ENCODE measurements around the gene JUN.

Gene JUN

DNA sequence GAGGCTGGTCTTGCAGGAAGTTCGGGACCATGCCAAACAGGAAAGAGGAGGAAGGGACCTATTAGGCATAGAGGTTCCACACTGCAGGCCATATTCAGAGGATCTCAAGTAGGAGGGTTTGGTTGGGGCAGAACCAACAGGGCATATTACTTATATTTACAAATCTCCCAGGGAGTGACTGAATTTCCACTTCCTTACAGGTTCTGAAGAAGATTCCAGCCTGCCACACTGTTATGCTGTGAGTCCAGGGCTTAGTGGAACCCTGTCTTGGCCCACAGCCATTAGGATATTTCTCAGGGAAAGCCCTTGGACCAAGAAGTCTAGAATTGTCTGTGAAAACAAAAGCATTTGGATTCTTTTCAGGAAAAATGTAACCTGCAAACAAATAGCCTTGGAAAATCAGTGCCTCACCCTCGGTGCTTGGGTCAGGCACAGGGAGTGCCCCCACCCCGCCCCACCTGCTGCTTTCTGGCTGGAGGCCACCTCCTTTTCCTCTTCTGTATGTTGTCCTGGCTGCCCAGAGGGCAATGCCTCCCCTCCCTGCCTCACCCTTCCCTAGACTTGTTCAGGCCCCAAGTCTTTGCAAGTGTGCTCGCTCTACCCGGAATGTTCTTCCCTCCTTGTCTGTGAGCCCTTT, 41.0 kb upstream of the JUN start:
- Histone ChIP-seq H3K4me3 (replicated peaks; ENCODE audit: low read depth, low read length) (no peak overlapping the region), H3K36me3 (ENCODE audit: control insufficient read depth, insufficient read depth, low read length) (no peaks in the 10 kb centered on the region), H3K27me3 (replicated peaks; ENCODE audit: control insufficient read depth, insufficient read depth, low read length) (no peaks in the 10 kb centered on the region)
- TF ChIP-seq, protein P1, sequence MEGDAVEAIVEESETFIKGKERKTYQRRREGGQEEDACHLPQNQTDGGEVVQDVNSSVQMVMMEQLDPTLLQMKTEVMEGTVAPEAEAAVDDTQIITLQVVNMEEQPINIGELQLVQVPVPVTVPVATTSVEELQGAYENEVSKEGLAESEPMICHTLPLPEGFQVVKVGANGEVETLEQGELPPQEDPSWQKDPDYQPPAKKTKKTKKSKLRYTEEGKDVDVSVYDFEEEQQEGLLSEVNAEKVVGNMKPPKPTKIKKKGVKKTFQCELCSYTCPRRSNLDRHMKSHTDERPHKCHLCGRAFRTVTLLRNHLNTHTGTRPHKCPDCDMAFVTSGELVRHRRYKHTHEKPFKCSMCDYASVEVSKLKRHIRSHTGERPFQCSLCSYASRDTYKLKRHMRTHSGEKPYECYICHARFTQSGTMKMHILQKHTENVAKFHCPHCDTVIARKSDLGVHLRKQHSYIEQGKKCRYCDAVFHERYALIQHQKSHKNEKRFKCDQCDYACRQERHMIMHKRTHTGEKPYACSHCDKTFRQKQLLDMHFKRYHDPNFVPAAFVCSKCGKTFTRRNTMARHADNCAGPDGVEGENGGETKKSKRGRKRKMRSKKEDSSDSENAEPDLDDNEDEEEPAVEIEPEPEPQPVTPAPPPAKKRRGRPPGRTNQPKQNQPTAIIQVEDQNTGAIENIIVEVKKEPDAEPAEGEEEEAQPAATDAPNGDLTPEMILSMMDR (IDR thresholded peaks at IDR 0.05; ENCODE audit: insufficient read depth, low read length, poor library complexity, severe bottlenecking), result no peak
- no peak for DNase-seq (ENCODE audit: extremely low read depth, insufficient read length)

DNA sequence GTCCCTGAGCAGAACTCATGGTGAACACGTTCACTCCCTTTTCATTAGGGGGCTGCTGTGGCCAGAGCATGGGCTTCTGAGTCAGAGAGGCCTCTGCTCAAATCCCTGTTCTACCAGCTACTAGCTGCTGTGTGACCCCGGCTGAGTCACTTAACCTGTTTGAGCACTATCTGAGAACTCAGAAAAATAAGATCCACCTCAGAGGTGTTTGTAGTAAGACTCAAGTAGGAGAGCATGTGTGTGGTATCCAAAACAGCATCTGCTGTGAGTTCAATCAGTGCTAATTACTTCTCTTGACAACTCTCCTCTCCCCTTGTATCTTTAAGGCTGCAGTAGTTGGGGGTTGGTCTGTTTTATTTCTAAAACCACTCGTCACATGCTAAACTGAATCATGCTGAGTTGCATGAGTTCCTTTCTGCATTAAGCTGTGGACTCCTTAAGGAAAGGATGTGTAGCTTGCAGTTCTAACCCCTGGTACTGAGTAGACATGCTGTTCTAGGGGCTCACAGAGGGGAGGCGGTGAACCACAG, 39.7 kb upstream of the JUN start:
- Histone ChIP-seq H3K36me3 (ENCODE audit: control insufficient read depth, insufficient read depth, low read length) (no peaks in the 10 kb centered on the region), H3K27me3 (replicated peaks; ENCODE audit: control insufficient read depth, insufficient read depth, low read length) (no peaks in the 10 kb centered on the region), H3K4me3 (replicated peaks; ENCODE audit: low read depth, low read length) (no peak overlapping the region)
- TF ChIP-seq, protein P1 (IDR thresholded peaks at IDR 0.05; ENCODE audit: insufficient read depth, low read length, poor library complexity, severe bottlenecking), result no peak
- DNase-seq (ENCODE audit: extremely low read depth, insufficient read length), result no peak

DNA sequence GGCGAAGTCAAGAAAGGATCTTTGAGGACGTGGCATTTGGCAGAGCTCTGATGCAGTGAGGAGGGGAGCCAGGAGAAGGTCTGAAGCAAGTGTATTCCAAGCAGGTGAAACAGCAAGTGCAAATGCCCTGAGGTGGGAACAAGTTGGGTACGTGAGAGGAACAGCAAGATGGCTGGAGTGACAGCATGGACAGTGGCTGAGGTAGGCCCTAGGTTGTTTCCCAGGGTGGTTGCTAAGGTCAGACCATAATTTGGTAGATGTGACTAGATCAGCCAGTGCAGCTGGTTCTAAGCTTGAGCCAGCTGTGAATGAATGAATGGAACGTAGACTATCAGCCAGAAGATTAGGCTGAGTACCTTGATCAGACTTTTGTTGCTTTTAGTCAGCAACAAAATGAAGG, 37.5 kb upstream of the JUN start:
- TF ChIP-seq, protein P1 (IDR thresholded peaks at IDR 0.05; ENCODE audit: insufficient read depth, low read length, poor library complexity, severe bottlenecking), result no peak
- DNase-seq (ENCODE audit: extremely low read depth, insufficient read length), result no peak

DNA sequence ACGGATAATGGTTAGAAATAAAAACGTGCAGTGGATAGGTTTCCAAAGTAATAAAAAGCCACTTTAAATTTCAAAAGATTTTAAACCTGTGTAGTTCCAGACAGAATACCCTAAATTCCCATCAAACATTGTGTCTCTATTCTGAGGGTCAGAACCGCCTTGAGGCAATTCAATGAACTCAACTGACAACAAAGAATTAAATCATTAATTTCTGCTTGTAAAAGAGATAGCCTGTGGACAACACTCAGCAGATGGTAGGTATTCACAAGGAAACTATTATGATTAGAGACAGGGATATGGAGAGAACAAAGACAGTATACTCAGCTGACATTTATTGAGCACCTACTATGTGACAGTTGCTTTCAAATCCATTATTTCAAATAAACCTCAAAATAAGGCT, 35.1 kb upstream of the JUN start:
- no peaks in the 10 kb centered on the region for H3K36me3 ChIP-seq (ENCODE audit: control insufficient read depth, insufficient read depth, low read length)
- TF ChIP-seq, protein P1 (IDR thresholded peaks at IDR 0.05; ENCODE audit: insufficient read depth, low read length, poor library complexity, severe bottlenecking), result no peak

More for the DNA sequence above, 37.5 kb upstream of the JUN start:
- Histone ChIP-seq H3K36me3 (ENCODE audit: control insufficient read depth, insufficient read depth, low read length) (no peaks in the 10 kb centered on the region), H3K4me3 (replicated peaks; ENCODE audit: low read depth, low read length) (no peak overlapping the region), H3K27me3 (replicated peaks; ENCODE audit: control insufficient read depth, insufficient read depth, low read length) (no peaks in the 10 kb centered on the region)

DNA sequence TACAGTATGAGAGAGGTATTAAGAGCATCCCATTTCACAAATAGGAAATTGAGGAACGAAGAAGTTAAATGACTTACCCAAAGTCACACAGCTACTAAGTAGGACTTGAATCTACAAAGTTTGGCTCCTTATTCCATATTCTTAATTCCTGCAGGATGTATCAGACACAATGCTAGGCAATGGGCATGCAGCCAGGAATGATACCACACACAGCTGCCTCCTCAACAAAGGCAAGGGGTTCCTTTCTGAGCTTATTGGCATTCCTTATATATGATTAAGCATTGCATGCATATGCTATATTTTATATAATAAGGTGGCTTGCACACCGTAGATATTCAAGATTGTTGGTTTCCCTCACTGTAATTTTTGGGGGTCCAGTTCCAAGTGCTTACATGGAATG, 34.2 kb upstream of the JUN start:
- no peak overlapping the region for H3K4me3 ChIP-seq (replicated peaks; ENCODE audit: low read depth, low read length)
- H3K27me3 ChIP-seq (replicated peaks; ENCODE audit: control insufficient read depth, insufficient read depth, low read length), result no peaks in the 10 kb centered on the region
- no peak for DNase-seq (ENCODE audit: extremely low read depth, insufficient read length)
- no peaks in the 10 kb centered on the region for H3K36me3 ChIP-seq (ENCODE audit: control insufficient read depth, insufficient read depth, low read length)
- TF ChIP-seq, protein P1 (IDR thresholded peaks at IDR 0.05; ENCODE audit: insufficient read depth, low read length, poor library complexity, severe bottlenecking), result no peak

More for the DNA sequence above, 35.1 kb upstream of the JUN start:
- Histone ChIP-seq H3K4me3 (replicated peaks; ENCODE audit: low read depth, low read length) (no peak overlapping the region), H3K27me3 (replicated peaks; ENCODE audit: control insufficient read depth, insufficient read depth, low read length) (no peaks in the 10 kb centered on the region)
- no peak for DNase-seq (ENCODE audit: extremely low read depth, insufficient read length)

Data from GM06990 (cell line).